SJSA1 (cell line): ENCODE data around the gene RAPGEFL1. TPM values are rescaled to one million over a fixed set of nuclear protein-coding genes. Genes with fewer than 3 reads are reported as not detected.
"Not testable (repeated sequence)": the region's sequence is repeated elsewhere in the genome, so short reads cannot be mapped to it uniquely, and the experiment has no call there.

Source experiments
- DNase-seq, 2 experiments: peaks; one replicate each; pipeline ENCODE4 v3.0.0-alpha.2; 2015 to 2020; ENCODE audit warnings: low spot score in 2 of 2, low read depth in 1 of 2
- H3K27ac ChIP-seq: fragments of 250-450 bp; sonication (Bioruptor Pico); 2 replicates; pipeline ENCODE4 v1.5.1; 2020; ENCODE audit warnings: mild to moderate bottlenecking, moderate library complexity
- H3K27me3 ChIP-seq: fragments of 250-450 bp; sonication (Bioruptor Pico); replicated peaks from 2 replicates; pipeline ENCODE4 v1.5.1; 2020; ENCODE audit warnings: mild to moderate bottlenecking, moderate library complexity
- H3K36me3 ChIP-seq: fragments of 250-450 bp; sonication (Bioruptor Pico); 2 replicates; pipeline ENCODE4 v1.5.1; 2020; ENCODE audit warnings: mild to moderate bottlenecking
- H3K4me1 ChIP-seq: fragments of 250-450 bp; sonication (Bioruptor Pico); replicated peaks from 2 replicates; pipeline ENCODE4 v1.6.1; 2021; ENCODE audit warnings: mild to moderate bottlenecking
- H3K4me3 ChIP-seq: fragments of 250-450 bp; sonication (Bioruptor Pico); 2 replicates; pipeline ENCODE4 v1.5.1; 2020; ENCODE audit warnings: mild to moderate bottlenecking
- H3K9me3 ChIP-seq: fragments of 250-450 bp; sonication (Bioruptor Pico); replicated peaks from 2 replicates; pipeline ENCODE4 v1.5.1; 2020; ENCODE audit warnings: mild to moderate bottlenecking
- total RNA-seq: library from RNA; depleted of rRNA; stranded (reverse); fragments of >200 nt; shearing (Covaris generic); gene quantifications from 2 replicates; pipeline ENCODE4 v1.2.3, GENCODE V29; 2014

RAPGEFL1 gene
- total RNA-seq, 1 experiment from 2014 or later = 1.1 TPM

DNA sequence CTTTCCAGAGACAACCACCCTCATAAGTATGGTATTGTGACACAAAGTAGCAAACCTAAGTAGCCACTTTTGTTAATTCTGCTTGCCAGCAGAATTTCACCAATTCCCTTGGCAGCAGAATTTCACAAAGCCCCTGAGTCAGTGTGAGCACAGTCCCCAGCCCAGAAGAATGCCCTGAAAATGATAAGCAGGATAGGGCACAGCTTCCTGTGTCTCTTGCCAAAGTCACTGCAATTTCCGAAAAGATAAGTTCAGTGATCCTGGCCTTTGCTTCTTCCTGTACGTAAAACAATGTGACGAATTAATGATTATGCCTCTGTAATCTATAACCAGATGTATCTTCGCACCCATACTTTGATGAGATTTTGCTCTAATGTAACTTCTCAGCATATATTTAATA lies 25.9 kb downstream of the RAPGEFL1 start:
- H3K4me3 ChIP-seq = no peak overlapping the region

GRCh38 chr17:40206193-40206592 lies 28.9 kb downstream of the RAPGEFL1 start:
- not testable (repeated sequence) for DNase-seq, H3K36me3 ChIP-seq, H3K27ac ChIP-seq, H3K27me3 ChIP-seq, H3K9me3 ChIP-seq, H3K4me3 ChIP-seq
- H3K4me1 ChIP-seq = peaks cover 12% of the 10 kb centered on the region

More for the DNA sequence above, 25.9 kb downstream of the RAPGEFL1 start:
- DNase-seq = no peak
- Histone ChIP-seq H3K9me3 (no peaks in the 10 kb centered on the region), H3K27ac (no peak overlapping the region), H3K27me3 (no peaks in the 10 kb centered on the region), H3K4me1 (0 out of 2 replicates have a peak, but pooled peaks cover 2% of the 10 kb centered on the region), H3K36me3 (no peaks in the 10 kb centered on the region)

- Histone ChIP-seq H3K27ac (no peak overlapping the region), H3K27me3 (no peaks in the 10 kb centered on the region), H3K4me3 (no peak overlapping the region), H3K36me3 (no peaks in the 10 kb centered on the region), H3K9me3 (no peaks in the 10 kb centered on the region), H3K4me1 (peaks cover 14% of the 10 kb centered on the region)
- DNase-seq = peak in 1 of 2 experiments; percentile 43
Observed at GRCh38 chr17:40209404-40210093, 32.3 kb downstream of the RAPGEFL1 start.

DNA sequence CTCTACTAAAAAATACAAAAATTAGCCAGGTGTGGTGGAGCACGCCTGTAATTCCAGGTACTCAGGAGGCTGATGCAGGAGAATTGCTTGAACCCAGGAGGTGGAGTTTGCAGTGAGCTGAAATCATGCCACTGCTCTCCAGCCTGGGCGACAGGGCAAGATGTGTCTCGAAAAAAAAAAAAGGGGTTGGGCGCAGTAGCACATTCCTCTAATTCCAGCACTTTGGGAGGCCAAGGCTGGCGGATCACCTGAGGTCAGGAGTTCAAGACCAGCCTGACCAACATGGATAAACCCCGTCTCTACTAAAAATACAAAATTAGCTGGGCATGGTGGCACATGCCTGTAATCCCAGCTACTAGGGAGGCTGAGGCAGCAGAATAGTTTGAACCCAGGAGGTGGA lies 36.6 kb downstream of the RAPGEFL1 start:
- DNase-seq, H3K27me3 ChIP-seq, H3K36me3 ChIP-seq, H3K4me3 ChIP-seq, H3K9me3 ChIP-seq, H3K27ac ChIP-seq: not testable (repeated sequence)
- peaks cover 29% of the 10 kb centered on the region for H3K4me1 ChIP-seq

DNA sequence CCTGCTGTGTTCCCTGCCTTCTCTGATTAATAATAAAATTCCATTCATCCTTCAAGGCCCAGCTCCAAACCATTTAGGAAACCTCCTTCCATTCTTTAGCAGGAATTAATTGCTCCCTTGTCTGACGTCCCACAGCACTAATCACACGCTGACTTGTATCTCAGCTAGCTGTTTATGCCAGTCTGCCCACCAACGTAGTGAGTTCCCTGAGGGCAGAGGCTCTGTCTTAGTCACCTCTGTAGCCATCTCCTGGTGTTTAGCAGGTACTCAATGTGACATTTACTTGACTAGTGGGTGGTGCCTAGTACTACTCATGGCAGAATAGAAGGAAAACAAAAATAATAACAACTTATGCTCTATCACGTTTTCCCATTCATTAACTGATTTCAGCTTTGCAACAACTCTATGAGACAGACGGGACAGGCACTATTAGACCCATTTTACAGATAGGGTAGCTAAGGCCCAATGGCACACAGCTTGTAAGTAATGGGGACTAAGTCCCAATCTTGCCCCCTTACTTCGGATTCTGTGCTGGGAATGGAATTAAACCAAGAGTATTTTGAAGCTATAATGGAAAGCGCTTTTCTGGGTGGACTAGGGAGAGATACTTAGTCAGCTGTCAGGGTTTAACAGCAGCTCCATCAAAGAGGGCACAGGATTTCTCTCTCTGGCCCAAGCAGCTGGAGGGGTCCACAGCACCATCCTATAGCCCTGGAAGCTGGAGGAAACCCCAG lies 40.9 kb downstream of the RAPGEFL1 start:
- Histone ChIP-seq H3K27me3 (no peaks in the 10 kb centered on the region), H3K4me1 (peaks cover 20% of the 10 kb centered on the region), H3K4me3 (no peak overlapping the region), H3K36me3 (no peaks in the 10 kb centered on the region), H3K9me3 (no peaks in the 10 kb centered on the region), H3K27ac (peak overlapping the region; percentile 65; the same call in 1 of the 2 replicates)
- peak; percentile 51 to 59 for DNase-seq

DNA sequence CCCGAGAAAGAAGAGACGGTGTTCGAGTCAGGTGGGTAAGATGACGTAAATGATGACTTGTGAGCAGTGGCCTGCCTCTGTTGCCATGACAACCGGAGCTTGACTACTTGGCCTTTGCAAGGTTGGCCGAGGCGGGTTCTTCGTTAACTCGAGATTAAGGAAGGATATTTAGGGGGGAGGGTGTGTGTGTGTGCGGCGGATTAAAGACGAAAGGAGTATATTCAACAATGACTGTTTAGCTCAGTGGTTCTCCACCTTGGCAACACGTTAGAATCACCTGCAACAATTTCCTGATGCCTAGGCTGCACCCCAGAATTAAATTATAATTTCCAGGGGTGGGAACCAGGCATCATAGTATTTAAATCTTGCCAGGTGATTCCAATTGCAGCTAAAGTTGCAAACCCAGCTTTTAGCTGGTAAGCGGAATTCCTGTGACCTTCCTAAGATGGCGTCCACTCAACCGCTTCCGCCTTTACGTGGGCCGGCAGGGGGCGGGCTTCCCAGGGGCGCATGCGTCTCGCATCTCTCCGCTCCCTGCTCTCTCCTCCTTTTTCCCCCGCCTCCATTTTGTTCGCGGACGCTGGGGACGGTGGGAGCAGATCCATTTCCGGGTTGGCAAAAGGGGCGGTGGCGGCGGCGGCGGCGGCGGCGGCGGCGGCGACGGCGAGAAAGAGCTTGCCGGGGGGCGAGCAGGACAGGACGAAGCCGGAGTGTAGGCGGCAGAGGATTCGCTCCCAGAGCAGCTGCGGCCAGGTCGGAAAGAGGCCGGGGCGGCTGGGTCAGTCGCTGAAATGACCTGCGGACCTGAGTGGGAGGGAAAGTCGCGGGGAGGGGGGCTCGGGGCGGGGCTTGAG lies 41.7 kb downstream of the RAPGEFL1 start, which contains the start of gene WIPF2:
WIPF2 (plus strand) TSS at position 565 of the 854 bp plus-strand sequence. CDS start 37,156 bp downstream, outside the sequence.
- Histone ChIP-seq H3K27ac (peak within 1 kb of the TSS; percentile 65), H3K4me3 (peak within 1 kb of the TSS; percentile 53), H3K9me3 (no peaks in the 10 kb centered on the region), H3K4me1 (peaks cover 16% of the 10 kb centered on the region), H3K36me3 (no peaks in the 10 kb centered on the region), H3K27me3 (no peaks in the 10 kb centered on the region)
- DNase-seq = peak; percentile 92 to 98

GRCh38 chr17:40219594-40220338 lies 42.5 kb downstream of the RAPGEFL1 start:
- peak; percentile 35 to 43 for DNase-seq
- Histone ChIP-seq H3K36me3 (no peaks in the 10 kb centered on the region), H3K27me3 (no peaks in the 10 kb centered on the region), H3K4me3 (peak overlapping the region; percentile 53), H3K9me3 (no peaks in the 10 kb centered on the region), H3K4me1 (peaks cover 17% of the 10 kb centered on the region), H3K27ac (no peak overlapping the region)

DNA sequence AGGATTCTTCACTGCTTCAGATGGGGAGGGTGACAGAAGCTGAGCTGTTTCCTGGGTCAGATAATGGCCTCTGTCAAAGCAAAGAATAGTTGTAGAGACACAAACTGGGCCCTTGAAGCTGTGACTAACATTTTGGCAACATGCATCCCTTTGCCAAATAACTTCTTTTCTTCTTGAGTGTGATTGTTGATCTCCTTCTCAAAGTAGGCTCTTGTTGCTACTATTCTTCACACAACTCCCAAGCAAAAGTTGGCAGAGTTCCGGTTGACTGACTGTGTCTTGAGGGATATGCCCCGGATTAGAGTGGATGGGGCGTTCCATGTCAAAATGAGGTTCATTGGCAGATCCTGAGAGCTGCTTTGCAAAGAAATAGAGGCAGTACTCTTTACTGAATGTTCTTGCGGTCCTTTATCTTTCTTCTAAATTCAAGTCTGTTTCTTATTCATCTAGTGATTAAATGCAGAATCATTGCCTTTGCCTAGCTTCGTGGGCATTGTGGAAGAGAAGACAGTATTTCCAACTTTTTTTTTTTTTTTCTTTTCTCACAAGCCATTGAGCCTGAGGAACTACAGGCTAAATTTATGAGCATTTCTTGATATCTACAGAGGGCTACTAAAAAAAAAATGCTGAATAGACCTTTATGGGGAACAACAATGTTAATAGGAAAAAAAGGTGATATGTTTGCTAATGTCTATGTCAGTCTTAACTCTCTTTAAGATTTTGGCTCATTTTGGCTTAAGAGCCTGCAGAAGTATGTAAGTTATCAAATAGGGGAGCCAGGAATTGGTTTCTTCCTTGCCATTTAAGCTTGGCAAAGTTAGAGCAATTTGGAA lies 47.7 kb downstream of the RAPGEFL1 start:
- Histone ChIP-seq H3K27me3 (no peaks in the 10 kb centered on the region), H3K36me3 (0 out of 2 replicates have a peak, but pooled peaks cover 5% of the 10 kb centered on the region), H3K9me3 (no peaks in the 10 kb centered on the region), H3K4me3 (no peak overlapping the region), H3K27ac (no peak overlapping the region), H3K4me1 (peaks cover 2% of the 10 kb centered on the region; the same call in 1 of the 2 replicates)
- DNase-seq = no peak

DNA sequence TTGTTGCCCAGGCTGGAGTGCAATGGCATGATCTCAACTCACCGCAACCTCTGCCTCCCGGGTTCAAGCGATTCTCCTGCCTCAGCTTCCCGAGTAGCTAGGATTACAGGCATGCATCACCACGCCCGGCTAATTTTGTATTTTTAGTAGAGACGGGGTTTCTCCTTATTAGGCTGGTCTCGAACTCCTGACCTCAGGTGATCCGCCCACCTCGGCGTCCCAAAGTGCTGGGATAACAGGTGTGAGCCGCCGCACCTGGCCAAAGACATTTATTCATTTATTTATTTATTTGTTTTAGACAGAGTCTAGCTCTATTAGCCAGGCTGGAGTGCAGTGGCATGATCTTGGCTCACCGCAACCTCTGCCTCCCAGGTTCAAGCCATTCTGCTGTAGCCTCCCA lies 51.9 kb downstream of the RAPGEFL1 start:
- H3K9me3 ChIP-seq, DNase-seq, H3K27ac ChIP-seq, H3K4me3 ChIP-seq, H3K27me3 ChIP-seq, H3K4me1 ChIP-seq: not testable (repeated sequence)
- H3K36me3 ChIP-seq = peaks cover 21% of the 10 kb centered on the region

DNA sequence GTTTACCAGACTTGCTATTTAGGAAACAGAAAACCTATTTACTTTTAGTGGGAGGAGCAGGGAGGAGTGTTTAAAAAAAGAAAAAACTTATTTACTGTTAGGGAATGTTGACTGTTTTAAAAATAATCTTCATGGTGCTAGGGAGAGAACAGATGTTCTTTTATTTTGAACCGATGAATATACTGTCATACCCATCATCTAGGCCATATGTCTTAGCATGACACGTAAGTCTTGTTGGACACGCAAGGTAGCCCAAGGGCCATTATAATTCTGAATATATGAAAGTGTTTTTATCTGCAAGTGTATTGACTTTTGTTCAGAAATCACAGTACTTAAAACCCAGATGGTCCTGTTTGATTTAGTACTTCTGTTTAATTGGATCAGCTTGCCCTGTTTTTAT lies 53.4 kb downstream of the RAPGEFL1 start:
- Histone ChIP-seq H3K9me3 (no peaks in the 10 kb centered on the region), H3K4me3 (no peak overlapping the region), H3K36me3 (peaks cover 25% of the 10 kb centered on the region), H3K4me1 (no peaks in the 10 kb centered on the region), H3K27ac (no peak overlapping the region), H3K27me3 (no peaks in the 10 kb centered on the region)
- DNase-seq = no peak

- not testable (repeated sequence) for H3K9me3 ChIP-seq, H3K27me3 ChIP-seq, H3K27ac ChIP-seq, H3K4me1 ChIP-seq, DNase-seq, H3K4me3 ChIP-seq
- H3K36me3 ChIP-seq = peaks cover 25% of the 10 kb centered on the region
Observed at GRCh38 chr17:40231928-40232327, 54.7 kb downstream of the RAPGEFL1 start.

GRCh38 chr17:40241252-40241834 lies 64.1 kb downstream of the RAPGEFL1 start:
- Histone ChIP-seq H3K4me1 (no peaks in the 10 kb centered on the region), H3K27ac (no peak overlapping the region), H3K9me3 (no peaks in the 10 kb centered on the region), H3K36me3 (0 out of 2 replicates have a peak, but pooled peaks cover 3% of the 10 kb centered on the region), H3K27me3 (no peaks in the 10 kb centered on the region), H3K4me3 (no peak overlapping the region)
- no peak for DNase-seq
